Cortex of kidney (tissue), 1 donor: ENCODE results near the gene FZD2.

Experiments
- DNase-seq: peaks from one replicate; lab custom pipeline; 2025; lab: John Stamatoyannopoulos, UW

FZD2 gene

DNA sequence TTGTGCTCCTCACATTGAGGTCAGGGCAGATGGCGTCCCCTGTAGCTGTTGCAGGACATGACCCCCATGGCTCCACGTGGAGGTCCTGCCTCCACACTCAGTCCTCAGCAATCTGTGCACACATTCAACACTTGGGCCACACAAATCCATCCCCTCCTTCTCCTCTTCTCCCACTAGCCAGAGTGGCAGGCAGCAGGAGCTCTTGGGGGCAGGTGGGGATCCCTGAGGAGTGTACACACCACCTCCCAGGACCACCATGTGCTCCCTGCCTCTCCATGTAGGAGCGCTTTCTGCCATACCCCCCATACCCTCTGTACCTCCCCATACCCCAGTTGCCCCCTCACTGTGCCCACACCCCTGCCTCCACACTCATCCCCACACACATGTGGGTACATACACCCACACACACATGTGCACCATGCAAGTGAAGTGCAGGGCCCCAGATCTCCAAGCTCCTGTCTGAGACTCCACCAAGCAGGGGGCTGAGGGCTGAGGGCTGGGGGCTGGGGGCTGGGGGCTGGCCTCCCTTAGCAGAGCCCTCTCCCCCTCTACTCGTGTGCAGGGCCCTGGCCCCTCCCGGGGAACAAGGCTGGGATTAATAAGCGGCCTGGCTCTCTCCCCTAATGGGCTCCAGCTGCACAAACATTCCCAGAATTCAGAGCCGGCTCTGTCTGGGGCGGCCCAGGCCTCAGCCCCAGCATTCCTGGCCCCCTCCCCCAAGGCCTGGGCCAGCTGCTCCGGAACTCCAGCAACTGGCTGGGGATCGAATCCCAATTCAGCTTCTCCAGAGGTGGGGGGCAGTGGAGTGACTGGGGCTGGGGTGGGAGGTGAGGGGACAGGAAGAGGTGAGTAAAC lies 50.8 kb downstream of the FZD2 start:
- DNase-seq = no peak

DNA sequence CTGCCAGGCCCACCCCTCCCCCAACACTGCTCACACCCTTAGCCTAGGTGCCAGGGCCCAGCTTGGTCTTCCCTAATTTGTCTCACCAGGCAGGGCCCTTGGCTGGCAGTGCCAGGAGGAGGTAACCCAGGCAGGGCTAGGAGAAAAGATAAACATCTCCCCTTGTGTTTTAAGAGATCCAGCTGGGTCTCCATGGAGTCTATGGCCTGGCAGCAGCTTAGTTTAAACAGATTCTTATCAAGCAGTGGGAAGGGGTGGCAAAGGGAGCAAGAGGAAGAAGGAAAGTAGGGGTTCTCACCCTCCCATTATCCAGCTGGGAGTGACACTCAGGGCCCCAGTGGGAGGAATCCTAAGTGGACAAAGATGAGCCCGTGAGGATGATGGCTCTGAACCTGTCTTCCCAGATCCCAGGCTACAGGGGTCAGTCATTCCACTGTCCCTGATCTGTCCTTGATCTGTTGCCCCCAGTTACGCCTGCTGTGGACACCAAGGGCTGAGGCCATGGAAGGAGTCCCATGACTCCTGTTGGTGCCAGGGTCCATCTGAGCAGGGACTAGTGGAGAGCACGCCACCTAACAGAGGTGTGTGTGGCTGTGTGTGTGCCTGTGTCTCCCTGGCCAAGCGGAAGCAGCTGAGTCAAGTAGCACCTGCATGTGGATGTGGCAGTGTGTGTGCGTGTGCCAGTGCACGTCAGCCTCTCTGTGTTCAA lies 51.6 kb downstream of the FZD2 start:
- no peak for DNase-seq

DNA sequence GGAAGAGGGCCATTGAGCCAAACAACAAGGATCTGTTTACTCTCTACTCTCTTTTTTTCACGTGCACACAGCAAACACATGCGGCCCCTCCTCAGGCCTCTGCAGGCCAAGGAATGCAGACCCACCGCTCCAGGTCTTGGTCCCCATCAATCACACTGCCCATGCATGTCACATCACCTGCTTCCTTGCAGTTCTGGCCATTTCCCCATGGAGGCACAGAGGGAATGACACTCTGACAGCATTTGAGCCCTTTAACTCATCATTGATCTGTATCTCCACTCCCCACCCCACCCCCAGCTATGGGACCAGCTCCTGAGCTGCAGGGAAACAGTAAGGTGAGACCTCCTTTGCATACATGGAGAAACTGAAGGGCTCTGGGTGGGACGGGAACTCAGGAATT lies 53.0 kb downstream of the FZD2 start:
- no peak for DNase-seq
